ENCODE results near the gene CTCF.

CTCF gene

GRCh38 chr16:67547423-67548264, 14.7 kb upstream of the CTCF start:
- DNase-seq, result no peak

GRCh38 chr16:67548265-67549126, 13.8 kb upstream of the CTCF start:
- DNase-seq, result no peak

- no peak for DNase-seq
Measured at GRCh38 chr16:67549240-67549639, 13.1 kb upstream of the CTCF start.

DNA sequence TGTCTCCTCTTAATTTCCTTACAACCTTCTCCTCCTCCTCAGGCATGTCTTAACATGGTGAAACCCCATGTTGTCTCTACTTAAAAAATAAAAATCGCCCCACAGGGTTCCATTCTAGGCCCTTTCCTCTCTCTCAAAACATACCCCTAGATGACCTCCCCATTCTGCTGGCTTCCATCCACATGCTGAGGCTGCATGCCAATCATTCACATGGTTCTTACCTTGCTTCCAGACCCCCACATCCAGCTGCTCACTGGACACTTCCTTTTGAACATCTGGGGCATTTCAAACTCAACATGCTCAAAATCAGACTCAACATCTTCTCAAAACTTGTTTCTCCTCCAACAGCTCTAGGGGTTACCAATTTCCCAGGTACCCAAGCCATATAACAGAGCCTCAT, 12.4 kb upstream of the CTCF start:
- DNase-seq, result no peak

GRCh38 chr16:67551091-67551490, 11.2 kb upstream of the CTCF start:
- DNase-seq, result no peak

- DNase-seq, result no peak
Measured at GRCh38 chr16:67551972-67552371, 10.4 kb upstream of the CTCF start.

- DNase-seq, result no peak
Measured at GRCh38 chr16:67552476-67552875, 9.8 kb upstream of the CTCF start.

- DNase-seq, result no peak
Measured at GRCh38 chr16:67555795-67556212, 6.5 kb upstream of the CTCF start.

GRCh38 chr16:67558859-67559258, 3.5 kb upstream of the CTCF start:
- DNase-seq, result no peak

GRCh38 chr16:67560827-67561342, 1.4 kb upstream of the CTCF start:
- DNase-seq, result no peak

DNA sequence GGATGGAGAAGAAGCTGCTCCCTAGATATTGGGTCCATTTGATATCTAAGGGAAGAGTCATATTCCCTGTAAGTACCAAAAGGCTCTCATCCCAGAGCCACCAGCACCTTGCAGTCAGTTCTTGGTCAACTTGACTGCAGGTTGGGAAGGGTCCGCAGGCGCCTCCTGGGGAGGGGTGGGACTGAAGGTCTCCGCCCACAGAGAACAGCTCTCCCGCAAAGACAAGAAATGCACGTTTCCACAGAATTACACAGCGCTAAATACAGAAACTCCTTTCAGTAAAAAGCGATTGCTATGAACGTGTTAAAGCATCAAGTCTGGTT, 864 bp upstream of the CTCF start:
- no peak for DNase-seq

GRCh38 chr16:67561824-67562525, 351 bp upstream of the CTCF start:
- peak in 55 of 56 donors; percentile 67 to 99 (median 94) for DNase-seq

GRCh38 chr16:67562918-67563707, 787 bp downstream of the CTCF start:
- peak in 32 of 56 donors; percentile 33 to 78 (median 62) for DNase-seq

- no peak for DNase-seq
Measured at GRCh38 chr16:67563708-67564468, 1.6 kb downstream of the CTCF start.

GRCh38 chr16:67565470-67566100, 3.3 kb downstream of the CTCF start:
- no peak for DNase-seq

GRCh38 chr16:67571464-67571863, 9.1 kb downstream of the CTCF start:
- no peak for DNase-seq

DNA sequence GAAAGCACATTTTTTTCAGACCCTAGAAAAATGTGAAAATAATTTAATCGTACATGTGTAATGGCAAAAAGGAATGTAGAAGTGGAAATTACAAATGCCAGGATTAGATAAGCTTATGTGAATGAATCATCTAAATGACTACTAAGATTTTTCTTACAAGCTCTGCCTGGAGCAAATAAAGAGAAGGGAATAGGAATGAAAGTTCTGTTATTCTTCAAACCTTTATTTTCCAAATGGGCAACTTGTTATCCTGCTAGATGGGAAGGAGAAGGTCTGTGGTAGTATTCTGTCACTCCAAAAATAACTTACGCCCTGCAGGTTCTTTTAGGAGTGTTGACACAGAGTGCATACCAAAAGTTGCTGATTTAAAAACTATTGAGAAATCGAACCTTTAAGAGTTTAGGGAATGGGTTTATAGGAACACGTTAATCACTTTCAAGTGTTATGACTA, 9.7 kb downstream of the CTCF start:
- no peak for DNase-seq

GRCh38 chr16:67579686-67580085, 17.4 kb downstream of the CTCF start:
- DNase-seq, result no peak

DNA sequence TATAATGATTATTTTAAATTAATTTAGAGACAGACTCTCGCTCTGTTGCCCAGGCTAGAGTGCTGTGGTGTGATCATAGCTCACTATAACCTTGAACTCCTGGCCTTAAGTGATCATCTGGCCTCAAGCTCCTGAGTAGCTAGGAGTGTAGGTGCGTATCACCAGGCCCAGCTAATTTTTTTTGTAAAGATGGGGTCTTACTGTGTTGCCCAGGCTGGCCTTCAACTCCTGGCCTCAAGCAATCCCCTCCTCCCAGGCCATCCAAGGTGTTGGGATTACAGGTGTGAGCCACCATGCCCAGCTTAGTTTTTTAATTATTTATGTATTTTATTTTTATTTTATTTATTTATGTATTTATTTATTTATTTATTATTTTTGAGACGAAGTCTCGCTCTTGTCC, 17.9 kb downstream of the CTCF start:
- DNase-seq, result no peak

DNA sequence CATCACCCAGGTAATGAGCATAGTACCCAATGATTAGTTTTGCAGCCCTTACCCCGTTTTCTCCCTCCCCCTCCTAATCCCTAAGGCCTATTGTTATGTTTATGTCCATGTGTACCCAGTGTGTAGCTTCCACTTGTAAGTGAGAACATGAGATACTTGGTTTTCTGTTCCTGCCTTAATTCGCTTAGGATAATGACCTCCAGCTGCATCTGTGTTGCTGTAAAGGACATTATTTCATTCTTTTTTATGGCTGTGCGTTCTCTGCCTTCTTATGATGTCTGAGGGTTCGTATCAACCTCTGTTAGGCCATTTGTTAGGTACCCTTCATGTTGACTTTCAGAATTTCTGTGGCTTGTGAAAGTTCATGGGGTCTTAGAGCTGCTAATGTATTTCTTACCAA, 31.0 kb downstream of the CTCF start:
- DNase-seq, result no peak

All from amygdala (tissue), 56 donors.